ENCODE measurements around the gene ARF6. TPM values are rescaled to one million over a fixed set of nuclear protein-coding genes. Genes with fewer than 3 reads are reported as not detected.
"Not testable (repeated sequence)": the region's sequence is repeated elsewhere in the genome, so short reads cannot be mapped to it uniquely, and the experiment has no call there.

The ARF6 gene
- total RNA-seq, 1 donor = 58.6 TPM

GRCh38 chr14:49933704-49934103 lies 40.8 kb downstream of the ARF6 start:
- no peaks in the 10 kb centered on the region for H3K36me3 ChIP-seq (ENCODE audit: insufficient read depth, low read length)
- no peaks in the 10 kb centered on the region for H3K27me3 ChIP-seq (ENCODE audit: insufficient read depth, low read length)
- no peak for DNase-seq (ENCODE audit: insufficient read length, low spot score, missing footprints)
- H4K20me1 ChIP-seq (ENCODE audit: insufficient read depth, low read length) = no peaks in the 10 kb centered on the region
- no peaks in the 10 kb centered on the region for H3K79me2 ChIP-seq (ENCODE audit: insufficient read depth, low read length)
- no peak overlapping the region for H3K4me2 ChIP-seq (ENCODE audit: insufficient read depth, low read length)
- no peak overlapping the region for H3K4me3 ChIP-seq (ENCODE audit: insufficient read depth, low read length)
- H3K9me3 ChIP-seq (ENCODE audit: low read depth, low read length) = no peaks in the 10 kb centered on the region
- no peak overlapping the region for H2AFZ ChIP-seq (ENCODE audit: low read length)
- H3K27ac ChIP-seq (ENCODE audit: low read depth, low read length) = no peak overlapping the region
- no peak for TF ChIP-seq CTCF (IDR thresholded peaks at IDR 0.05; ENCODE audit: extremely low read depth, low read depth, low read length)
- no peaks in the 10 kb centered on the region for H3K4me1 ChIP-seq (ENCODE audit: insufficient read depth, low read length)

DNA sequence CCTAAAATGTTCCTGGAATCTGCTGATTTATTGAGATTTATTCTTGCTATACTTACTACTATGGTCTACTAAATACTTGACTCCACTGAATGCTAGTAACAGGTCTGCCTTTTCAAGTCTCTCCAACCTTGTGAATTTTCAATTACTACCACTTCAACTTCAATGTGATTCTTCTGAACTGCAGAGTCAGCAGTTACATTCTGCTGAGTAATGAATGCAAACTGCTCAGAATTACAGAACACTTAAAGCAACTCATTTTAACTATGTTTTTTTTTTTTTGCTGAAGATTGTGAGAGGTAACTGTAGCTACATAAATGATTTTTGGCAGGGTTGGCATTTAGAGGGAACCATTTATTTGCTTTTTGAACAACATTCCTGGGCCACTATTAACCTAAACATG lies 41.8 kb downstream of the ARF6 start:
- H3K4me2 ChIP-seq (ENCODE audit: insufficient read depth, low read length) = no peak overlapping the region
- H3K9me3 ChIP-seq (ENCODE audit: low read depth, low read length) = no peaks in the 10 kb centered on the region
- H3K27ac ChIP-seq (ENCODE audit: low read depth, low read length) = no peak overlapping the region
- no peaks in the 10 kb centered on the region for H3K4me1 ChIP-seq (ENCODE audit: insufficient read depth, low read length)
- no peak for DNase-seq (ENCODE audit: insufficient read length, low spot score, missing footprints)
- H3K4me3 ChIP-seq (ENCODE audit: insufficient read depth, low read length) = no peak overlapping the region
- H3K36me3 ChIP-seq (ENCODE audit: insufficient read depth, low read length) = no peaks in the 10 kb centered on the region
- TF ChIP-seq CTCF (IDR thresholded peaks at IDR 0.05; ENCODE audit: extremely low read depth, low read depth, low read length) = no peak
- no peaks in the 10 kb centered on the region for H3K27me3 ChIP-seq (ENCODE audit: insufficient read depth, low read length)
- no peak overlapping the region for H2AFZ ChIP-seq (ENCODE audit: low read length)
- H3K79me2 ChIP-seq (ENCODE audit: insufficient read depth, low read length) = no peaks in the 10 kb centered on the region
- no peaks in the 10 kb centered on the region for H4K20me1 ChIP-seq (ENCODE audit: insufficient read depth, low read length)

GRCh38 chr14:49935526-49935925 lies 42.6 kb downstream of the ARF6 start:
- Histone ChIP-seq H3K79me2 (ENCODE audit: insufficient read depth, low read length) (no peaks in the 10 kb centered on the region), H3K9me3 (ENCODE audit: low read depth, low read length) (no peaks in the 10 kb centered on the region), H2AFZ (ENCODE audit: low read length) (no peak overlapping the region), H4K20me1 (ENCODE audit: insufficient read depth, low read length) (no peaks in the 10 kb centered on the region), H3K36me3 (ENCODE audit: insufficient read depth, low read length) (no peaks in the 10 kb centered on the region), H3K4me2 (ENCODE audit: insufficient read depth, low read length) (no peak overlapping the region), H3K27ac (ENCODE audit: low read depth, low read length) (no peak overlapping the region), H3K27me3 (ENCODE audit: insufficient read depth, low read length) (no peaks in the 10 kb centered on the region), H3K4me1 (ENCODE audit: insufficient read depth, low read length) (no peaks in the 10 kb centered on the region), H3K4me3 (ENCODE audit: insufficient read depth, low read length) (no peak overlapping the region)
- DNase-seq (ENCODE audit: insufficient read length, low spot score, missing footprints) = no peak
- no peak for TF ChIP-seq CTCF (IDR thresholded peaks at IDR 0.05; ENCODE audit: extremely low read depth, low read depth, low read length)

- not testable (repeated sequence) for H3K4me3 ChIP-seq (ENCODE audit: insufficient read depth, low read length); H3K9me3 ChIP-seq (ENCODE audit: low read depth, low read length); H3K4me1 ChIP-seq (ENCODE audit: insufficient read depth, low read length); H2AFZ ChIP-seq (ENCODE audit: low read length); H3K27me3 ChIP-seq (ENCODE audit: insufficient read depth, low read length); H4K20me1 ChIP-seq (ENCODE audit: insufficient read depth, low read length); DNase-seq (ENCODE audit: insufficient read length, low spot score, missing footprints); H3K36me3 ChIP-seq (ENCODE audit: insufficient read depth, low read length); H3K4me2 ChIP-seq (ENCODE audit: insufficient read depth, low read length); H3K27ac ChIP-seq (ENCODE audit: low read depth, low read length); H3K79me2 ChIP-seq (ENCODE audit: insufficient read depth, low read length)
These were observed 43.4 kb downstream of the ARF6 start for GRCh38 chr14:49936246-49936645.

GRCh38 chr14:49936882-49937281 lies 44.0 kb downstream of the ARF6 start:
- not testable (repeated sequence) for H3K4me1 ChIP-seq (ENCODE audit: insufficient read depth, low read length); H2AFZ ChIP-seq (ENCODE audit: low read length); H3K27ac ChIP-seq (ENCODE audit: low read depth, low read length); H3K36me3 ChIP-seq (ENCODE audit: insufficient read depth, low read length); H3K4me2 ChIP-seq (ENCODE audit: insufficient read depth, low read length); H3K27me3 ChIP-seq (ENCODE audit: insufficient read depth, low read length); DNase-seq (ENCODE audit: insufficient read length, low spot score, missing footprints); H3K79me2 ChIP-seq (ENCODE audit: insufficient read depth, low read length); H3K9me3 ChIP-seq (ENCODE audit: low read depth, low read length); H3K4me3 ChIP-seq (ENCODE audit: insufficient read depth, low read length); H4K20me1 ChIP-seq (ENCODE audit: insufficient read depth, low read length)

- H3K4me1 ChIP-seq (ENCODE audit: insufficient read depth, low read length); H3K27me3 ChIP-seq (ENCODE audit: insufficient read depth, low read length); H3K4me3 ChIP-seq (ENCODE audit: insufficient read depth, low read length); H3K79me2 ChIP-seq (ENCODE audit: insufficient read depth, low read length); H4K20me1 ChIP-seq (ENCODE audit: insufficient read depth, low read length); H3K4me2 ChIP-seq (ENCODE audit: insufficient read depth, low read length); H3K36me3 ChIP-seq (ENCODE audit: insufficient read depth, low read length); DNase-seq (ENCODE audit: insufficient read length, low spot score, missing footprints); H3K9me3 ChIP-seq (ENCODE audit: low read depth, low read length); H3K27ac ChIP-seq (ENCODE audit: low read depth, low read length); H2AFZ ChIP-seq (ENCODE audit: low read length): not testable (repeated sequence)
These were observed 46.3 kb downstream of the ARF6 start for GRCh38 chr14:49939215-49939614.

Data from osteoblast (primary cell).